Measurements from ENCODE around the gene CES1.
"Not testable (repeated sequence)": the region's sequence is repeated elsewhere in the genome, so short reads cannot be mapped to it uniquely, and the experiment has no call there.

CES1 gene

GRCh38 chr16:55809386-55809785 is 23.5 kb downstream of the CES1 start:
- Histone ChIP-seq H3K4me3 (ENCODE audit: insufficient read depth, low read length, poor library complexity, severe bottlenecking) (no peak overlapping the region), H3K79me2 (ENCODE audit: insufficient read depth, low read length) (no peaks in the 10 kb centered on the region), H4K20me1 (ENCODE audit: low read depth, low read length) (no peaks in the 10 kb centered on the region), H3K4me2 (ENCODE audit: low read depth, low read length, poor library complexity, severe bottlenecking) (no peak overlapping the region), H3F3A (ENCODE audit: insufficient read depth) (no peaks in the 10 kb centered on the region), H3K9me3 (ENCODE audit: insufficient read depth, low read length) (no peaks in the 10 kb centered on the region), H3K36me3 (ENCODE audit: low read length) (no peaks in the 10 kb centered on the region), H3K27me3 (ENCODE audit: low read length) (no peaks in the 10 kb centered on the region), H3K27ac (ENCODE audit: low read depth, low read length) (no peak overlapping the region), H3K9ac (ENCODE audit: low read length) (no peak overlapping the region), H2AFZ (ENCODE audit: low read depth, low read length, severe bottlenecking) (no peak overlapping the region), H3K9me2 (replicated peaks; ENCODE audit: insufficient read depth, low read length) (no peaks in the 10 kb centered on the region)
- no peak for TF ChIP-seq CTCF (IDR thresholded peaks at IDR 0.05; ENCODE audit: insufficient read depth, low read length, poor library complexity, severe bottlenecking)
- no peak for TF ChIP-seq EZH2phosphoT487 (conservative IDR thresholded peaks at IDR 0.05; ENCODE audit: low read length)

- not testable (repeated sequence) for H3K4me3 ChIP-seq (ENCODE audit: insufficient read depth, low read length, poor library complexity, severe bottlenecking); H3K9me3 ChIP-seq (ENCODE audit: insufficient read depth, low read length); H3K27me3 ChIP-seq (ENCODE audit: low read length); H3K4me2 ChIP-seq (ENCODE audit: low read depth, low read length, poor library complexity, severe bottlenecking); H2AFZ ChIP-seq (ENCODE audit: low read depth, low read length, severe bottlenecking); H3K79me2 ChIP-seq (ENCODE audit: insufficient read depth, low read length); H3K9ac ChIP-seq (ENCODE audit: low read length); H3F3A ChIP-seq (ENCODE audit: insufficient read depth); H4K20me1 ChIP-seq (ENCODE audit: low read depth, low read length); H3K9me2 ChIP-seq (replicated peaks; ENCODE audit: insufficient read depth, low read length); H3K27ac ChIP-seq (ENCODE audit: low read depth, low read length); H3K36me3 ChIP-seq (ENCODE audit: low read length)
These were observed 24.6 kb downstream of the CES1 start for GRCh38 chr16:55808286-55808685.

- not testable (repeated sequence) for H3F3A ChIP-seq (ENCODE audit: insufficient read depth); H3K79me2 ChIP-seq (ENCODE audit: insufficient read depth, low read length); H3K9me2 ChIP-seq (replicated peaks; ENCODE audit: insufficient read depth, low read length); H3K36me3 ChIP-seq (ENCODE audit: low read length); H3K27ac ChIP-seq (ENCODE audit: low read depth, low read length); H3K4me2 ChIP-seq (ENCODE audit: low read depth, low read length, poor library complexity, severe bottlenecking); H3K9me3 ChIP-seq (ENCODE audit: insufficient read depth, low read length); H4K20me1 ChIP-seq (ENCODE audit: low read depth, low read length); H2AFZ ChIP-seq (ENCODE audit: low read depth, low read length, severe bottlenecking); H3K4me3 ChIP-seq (ENCODE audit: insufficient read depth, low read length, poor library complexity, severe bottlenecking); H3K9ac ChIP-seq (ENCODE audit: low read length); H3K27me3 ChIP-seq (ENCODE audit: low read length)
These were observed 27.8 kb downstream of the CES1 start for GRCh38 chr16:55805104-55805503.

- not testable (repeated sequence) for H3K9me2 ChIP-seq (replicated peaks; ENCODE audit: insufficient read depth, low read length); H3K79me2 ChIP-seq (ENCODE audit: insufficient read depth, low read length); H3K27ac ChIP-seq (ENCODE audit: low read depth, low read length); H3F3A ChIP-seq (ENCODE audit: insufficient read depth); H3K4me2 ChIP-seq (ENCODE audit: low read depth, low read length, poor library complexity, severe bottlenecking); H4K20me1 ChIP-seq (ENCODE audit: low read depth, low read length); H3K4me3 ChIP-seq (ENCODE audit: insufficient read depth, low read length, poor library complexity, severe bottlenecking); H3K9me3 ChIP-seq (ENCODE audit: insufficient read depth, low read length); H3K27me3 ChIP-seq (ENCODE audit: low read length); H3K36me3 ChIP-seq (ENCODE audit: low read length); H2AFZ ChIP-seq (ENCODE audit: low read depth, low read length, severe bottlenecking); H3K9ac ChIP-seq (ENCODE audit: low read length)
These were observed 29.2 kb downstream of the CES1 start for GRCh38 chr16:55803681-55804080.

GRCh38 chr16:55792934-55793374 is 39.9 kb downstream of the CES1 start:
- H2AFZ ChIP-seq (ENCODE audit: low read depth, low read length, severe bottlenecking); H3K4me3 ChIP-seq (ENCODE audit: insufficient read depth, low read length, poor library complexity, severe bottlenecking); H4K20me1 ChIP-seq (ENCODE audit: low read depth, low read length); H3K4me2 ChIP-seq (ENCODE audit: low read depth, low read length, poor library complexity, severe bottlenecking); H3K9me2 ChIP-seq (replicated peaks; ENCODE audit: insufficient read depth, low read length); H3K9ac ChIP-seq (ENCODE audit: low read length); H3K36me3 ChIP-seq (ENCODE audit: low read length); H3K79me2 ChIP-seq (ENCODE audit: insufficient read depth, low read length); H3K27ac ChIP-seq (ENCODE audit: low read depth, low read length); H3F3A ChIP-seq (ENCODE audit: insufficient read depth); H3K9me3 ChIP-seq (ENCODE audit: insufficient read depth, low read length); H3K27me3 ChIP-seq (ENCODE audit: low read length): not testable (repeated sequence)

DNA sequence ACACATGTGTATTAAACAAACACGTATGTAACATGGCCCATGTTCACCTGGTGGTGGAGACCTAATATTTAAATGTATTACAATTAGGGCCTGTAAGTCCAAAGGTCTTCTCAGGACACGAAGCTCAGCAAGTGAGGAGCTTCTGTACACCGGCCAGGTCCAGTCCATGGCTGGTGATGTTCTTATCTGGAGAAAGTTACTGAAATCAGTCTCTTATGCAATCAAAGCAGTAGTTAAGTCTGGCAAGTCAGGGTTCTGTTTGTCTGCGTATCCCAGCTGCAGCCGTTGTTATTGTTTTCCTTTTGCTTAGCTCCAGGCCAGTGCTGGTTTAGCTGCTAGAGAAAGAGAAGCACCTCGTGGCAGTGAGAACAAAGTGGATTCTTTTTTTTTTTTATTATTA is 41.4 kb downstream of the CES1 start:
- not testable (repeated sequence) for H3K4me3 ChIP-seq (ENCODE audit: insufficient read depth, low read length, poor library complexity, severe bottlenecking); H2AFZ ChIP-seq (ENCODE audit: low read depth, low read length, severe bottlenecking); H3K36me3 ChIP-seq (ENCODE audit: low read length); H3K9me2 ChIP-seq (replicated peaks; ENCODE audit: insufficient read depth, low read length); H4K20me1 ChIP-seq (ENCODE audit: low read depth, low read length); H3K27me3 ChIP-seq (ENCODE audit: low read length); H3K79me2 ChIP-seq (ENCODE audit: insufficient read depth, low read length); H3K9me3 ChIP-seq (ENCODE audit: insufficient read depth, low read length); H3F3A ChIP-seq (ENCODE audit: insufficient read depth); H3K9ac ChIP-seq (ENCODE audit: low read length); H3K27ac ChIP-seq (ENCODE audit: low read depth, low read length); H3K4me2 ChIP-seq (ENCODE audit: low read depth, low read length, poor library complexity, severe bottlenecking)

DNA sequence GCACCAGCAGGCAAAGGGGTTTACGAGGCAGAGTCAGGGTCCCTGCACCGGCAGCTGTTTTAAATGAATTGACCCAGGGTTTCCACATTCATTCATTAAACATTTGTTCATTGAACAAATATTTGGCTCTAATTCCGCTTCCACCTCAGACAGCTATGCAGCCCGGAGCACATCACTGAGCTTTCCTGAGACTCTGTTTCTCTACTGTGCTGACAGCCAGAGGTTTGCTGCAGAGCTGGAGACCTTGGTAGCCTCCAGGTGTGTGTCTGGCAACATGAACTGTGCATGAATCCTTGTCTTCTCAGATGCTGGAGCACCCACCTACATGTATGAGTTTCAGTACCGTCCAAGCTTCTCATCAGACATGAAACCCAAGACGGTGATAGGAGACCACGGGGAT is 42.7 kb downstream of the CES1 start:
- not testable (repeated sequence) for H3K36me3 ChIP-seq (ENCODE audit: low read length); H3K27me3 ChIP-seq (ENCODE audit: low read length); H2AFZ ChIP-seq (ENCODE audit: low read depth, low read length, severe bottlenecking); H3K79me2 ChIP-seq (ENCODE audit: insufficient read depth, low read length); H3K4me3 ChIP-seq (ENCODE audit: insufficient read depth, low read length, poor library complexity, severe bottlenecking); H3K27ac ChIP-seq (ENCODE audit: low read depth, low read length); H4K20me1 ChIP-seq (ENCODE audit: low read depth, low read length); H3F3A ChIP-seq (ENCODE audit: insufficient read depth); H3K9me3 ChIP-seq (ENCODE audit: insufficient read depth, low read length); H3K4me2 ChIP-seq (ENCODE audit: low read depth, low read length, poor library complexity, severe bottlenecking); H3K9me2 ChIP-seq (replicated peaks; ENCODE audit: insufficient read depth, low read length); H3K9ac ChIP-seq (ENCODE audit: low read length)

GRCh38 chr16:55782793-55783091 is 50.2 kb downstream of the CES1 start:
- H3K27ac ChIP-seq (ENCODE audit: low read depth, low read length); H3K79me2 ChIP-seq (ENCODE audit: insufficient read depth, low read length); H3F3A ChIP-seq (ENCODE audit: insufficient read depth); H3K9me2 ChIP-seq (replicated peaks; ENCODE audit: insufficient read depth, low read length); H3K4me2 ChIP-seq (ENCODE audit: low read depth, low read length, poor library complexity, severe bottlenecking); H3K9me3 ChIP-seq (ENCODE audit: insufficient read depth, low read length); H3K9ac ChIP-seq (ENCODE audit: low read length); H3K27me3 ChIP-seq (ENCODE audit: low read length); H3K36me3 ChIP-seq (ENCODE audit: low read length); H4K20me1 ChIP-seq (ENCODE audit: low read depth, low read length); H2AFZ ChIP-seq (ENCODE audit: low read depth, low read length, severe bottlenecking); H3K4me3 ChIP-seq (ENCODE audit: insufficient read depth, low read length, poor library complexity, severe bottlenecking): not testable (repeated sequence)
